ENCODE data around the gene TEX51.

TEX51 gene

GRCh38 chr2:126889496-126890135, 9.1 kb upstream of the TEX51 start:
- H3K9me3 ChIP-seq (ENCODE audit: control insufficient read depth, low read length) = no peaks in the 10 kb centered on the region
- no peak overlapping the region for H3K4me2 ChIP-seq (ENCODE audit: low read length)
- H3K4me1 ChIP-seq = peaks cover 2% of the 10 kb centered on the region
- H3K4me3 ChIP-seq (ENCODE audit: low read depth, low read length) = no peak overlapping the region
- H3K9ac ChIP-seq = no peak overlapping the region
- H3K36me3 ChIP-seq (ENCODE audit: control insufficient read depth, insufficient read depth, low read length) = no peaks in the 10 kb centered on the region
- no peaks in the 10 kb centered on the region for H3K27me3 ChIP-seq (ENCODE audit: control insufficient read depth, insufficient read depth, low read length)
- no peak overlapping the region for H3K27ac ChIP-seq
- no peaks in the 10 kb centered on the region for H3K79me2 ChIP-seq
- H2AFZ ChIP-seq = no peak overlapping the region
- no peak for TF ChIP-seq CTCF (IDR thresholded peaks at IDR 0.05)

GRCh38 chr2:126890136-126890510, 8.6 kb upstream of the TEX51 start:
- H3K27ac ChIP-seq = no peak overlapping the region
- H3K79me2 ChIP-seq = no peaks in the 10 kb centered on the region
- no peak for TF ChIP-seq CTCF (IDR thresholded peaks at IDR 0.05)
- H3K4me1 ChIP-seq = peaks cover 2% of the 10 kb centered on the region
- H3K36me3 ChIP-seq (ENCODE audit: control insufficient read depth, insufficient read depth, low read length) = no peaks in the 10 kb centered on the region
- H3K4me2 ChIP-seq (ENCODE audit: low read length) = no peak overlapping the region
- H3K4me3 ChIP-seq (ENCODE audit: low read depth, low read length) = no peak overlapping the region
- H3K9ac ChIP-seq = no peak overlapping the region
- no peaks in the 10 kb centered on the region for H3K9me3 ChIP-seq (ENCODE audit: control insufficient read depth, low read length)
- no peaks in the 10 kb centered on the region for H3K27me3 ChIP-seq (ENCODE audit: control insufficient read depth, insufficient read depth, low read length)
- no peak overlapping the region for H2AFZ ChIP-seq

GRCh38 chr2:126890551-126891450, 7.9 kb upstream of the TEX51 start:
- H3K4me3 ChIP-seq (ENCODE audit: low read depth, low read length) = no peak overlapping the region
- no peaks in the 10 kb centered on the region for H3K27me3 ChIP-seq (ENCODE audit: control insufficient read depth, insufficient read depth, low read length)
- H3K4me2 ChIP-seq (ENCODE audit: low read length) = no peak overlapping the region
- no peak overlapping the region for H2AFZ ChIP-seq
- no peak overlapping the region for H3K27ac ChIP-seq
- TF ChIP-seq CTCF (IDR thresholded peaks at IDR 0.05) = no peak
- no peak overlapping the region for H3K9ac ChIP-seq
- no peaks in the 10 kb centered on the region for H3K79me2 ChIP-seq
- H3K36me3 ChIP-seq (ENCODE audit: control insufficient read depth, insufficient read depth, low read length) = no peaks in the 10 kb centered on the region
- no peaks in the 10 kb centered on the region for H3K9me3 ChIP-seq (ENCODE audit: control insufficient read depth, low read length)
- peaks cover 2% of the 10 kb centered on the region for H3K4me1 ChIP-seq

- Histone ChIP-seq H3K27ac (no peak overlapping the region), H3K4me3 (ENCODE audit: low read depth, low read length) (no peak overlapping the region), H3K27me3 (ENCODE audit: control insufficient read depth, insufficient read depth, low read length) (no peaks in the 10 kb centered on the region), H3K36me3 (ENCODE audit: control insufficient read depth, insufficient read depth, low read length) (no peaks in the 10 kb centered on the region), H3K9ac (no peak overlapping the region), H3K9me3 (ENCODE audit: control insufficient read depth, low read length) (no peaks in the 10 kb centered on the region), H3K79me2 (no peaks in the 10 kb centered on the region), H2AFZ (no peak overlapping the region), H3K4me2 (ENCODE audit: low read length) (no peak overlapping the region), H3K4me1 (no peaks in the 10 kb centered on the region)
- no peak for TF ChIP-seq CTCF (IDR thresholded peaks at IDR 0.05)
These were observed 6.8 kb upstream of the TEX51 start for GRCh38 chr2:126891681-126892500.
